Breast epithelium (tissue), 3 donors: ENCODE measurements around the gene CNOT2.

ENCODE experiments used
- CTCF ChIP-seq, 3 donors: fragments of 450-650 bp; IDR thresholded peaks; one replicate each; pipeline ENCODE4 v1.5.1; 2016 to 2017; ENCODE audit warnings: antibody characterized with exemption in 3 of 3, mild to moderate bottlenecking in 3 of 3, moderate library complexity in 3 of 3
- POLR2AphosphoS5 ChIP-seq, 3 donors: sonication (generic); formaldehyde crosslinking; IDR thresholded peaks; one replicate each; pipeline ENCODE4 v1.6.1; 2017; ENCODE audit warnings: antibody characterized with exemption in 3 of 3

GRCh38 chr12:70265132-70265531 lies 21.9 kb downstream of the CNOT2 start:
- no peak for TF ChIP-seq CTCF (IDR thresholded peaks at IDR 0.05)
- no peak for TF ChIP-seq POLR2AphosphoS5 (IDR thresholded peaks at IDR 0.05)
